KOPT-K1 (cell line): ENCODE data around the gene PARP14.
"Not testable (repeated sequence)": the region's sequence is repeated elsewhere in the genome, so short reads cannot be mapped to it uniquely, and the experiment has no call there.

Experiments used
- H3K27ac ChIP-seq: fragments of 200-600 bp; sonication (generic); 2 replicates; pipeline ENCODE4 v1.5.1; 2016; ENCODE audit warnings: antibody characterized with exemption, mild to moderate bottlenecking, low read depth, low read length; ENCODE audit not compliant: poor library complexity, severe bottlenecking
- H3K36me3 ChIP-seq: fragments of 200-600 bp; sonication (generic); 2 replicates; pipeline ENCODE4 v1.5.1; 2017; ENCODE audit warnings: antibody characterized with exemption, mild to moderate bottlenecking, low read length, moderate library complexity; ENCODE audit not compliant: insufficient read depth
- H3K9me3 ChIP-seq: fragments of 200-600 bp; sonication (generic); 2 replicates; pipeline ENCODE4 v1.5.1; 2017; ENCODE audit warnings: antibody characterized with exemption, low read length, mild to moderate bottlenecking; ENCODE audit not compliant: insufficient read depth, poor library complexity, severe bottlenecking

The PARP14 gene

DNA sequence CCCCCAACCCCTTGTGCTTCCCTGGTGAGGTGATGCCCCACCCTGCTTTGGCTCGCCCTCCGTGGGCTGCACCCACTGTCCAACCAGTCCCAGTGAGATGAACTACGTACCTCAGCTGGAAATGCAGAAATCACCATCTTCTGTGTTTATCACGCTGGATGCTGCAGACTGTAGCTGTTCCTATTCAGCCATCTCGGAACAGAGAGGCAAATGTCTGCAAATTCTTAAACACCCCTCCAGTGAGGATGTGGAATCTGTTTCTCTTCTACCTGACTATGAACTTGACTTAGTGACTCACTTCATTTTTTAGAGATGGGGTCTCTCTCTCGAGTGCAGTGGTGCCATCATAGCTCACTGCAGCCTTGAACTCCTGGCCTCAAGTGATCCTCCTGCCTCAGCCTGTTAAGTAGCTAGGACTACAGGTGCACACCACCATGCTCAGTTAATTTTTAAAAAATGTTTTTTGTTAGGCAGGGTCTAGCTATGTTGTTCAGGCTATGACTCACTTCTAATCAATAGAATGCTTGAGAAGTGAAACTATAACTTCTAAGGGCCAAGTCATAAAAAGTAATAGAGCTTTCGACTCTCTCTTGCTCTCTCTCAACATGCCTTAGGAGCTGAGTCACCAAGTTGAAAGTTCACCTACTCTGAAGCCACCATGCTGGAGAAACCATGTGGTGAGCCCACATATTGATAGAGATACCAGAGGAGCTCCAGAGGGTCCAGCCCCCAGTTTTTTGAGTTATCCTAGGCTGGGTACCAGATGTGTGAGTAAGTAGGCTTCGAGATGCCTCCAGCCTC lies 11.5 kb upstream of the PARP14 start:
- Histone ChIP-seq H3K27ac (no peak overlapping the region), H3K9me3 (no peaks in the 10 kb centered on the region), H3K36me3 (no peaks in the 10 kb centered on the region)

DNA sequence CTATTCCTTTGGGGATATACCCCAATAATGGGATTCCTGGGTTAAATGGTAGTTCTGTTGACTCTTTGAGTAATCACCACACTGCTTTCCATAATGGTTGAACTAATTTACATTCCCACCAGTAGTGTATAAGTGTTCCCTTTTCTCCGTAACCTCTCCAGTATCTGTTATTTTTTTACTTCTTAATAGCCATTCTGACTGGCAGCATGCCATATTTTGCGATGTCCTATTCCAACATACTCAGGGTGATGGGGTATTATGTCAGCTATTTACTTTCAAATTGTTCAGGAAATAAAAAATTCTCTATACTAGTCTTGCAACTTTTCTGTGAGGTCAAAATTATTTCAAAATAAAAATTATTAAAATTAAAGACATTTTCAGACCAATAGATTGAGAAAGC lies 9.1 kb upstream of the PARP14 start:
- Histone ChIP-seq H3K36me3 (no peaks in the 10 kb centered on the region), H3K27ac (no peak overlapping the region), H3K9me3 (no peaks in the 10 kb centered on the region)

GRCh38 chr3:122674339-122674738 lies 6.3 kb upstream of the PARP14 start:
- H3K9me3 ChIP-seq, result no peaks in the 10 kb centered on the region
- no peaks in the 10 kb centered on the region for H3K36me3 ChIP-seq
- no peak overlapping the region for H3K27ac ChIP-seq

DNA sequence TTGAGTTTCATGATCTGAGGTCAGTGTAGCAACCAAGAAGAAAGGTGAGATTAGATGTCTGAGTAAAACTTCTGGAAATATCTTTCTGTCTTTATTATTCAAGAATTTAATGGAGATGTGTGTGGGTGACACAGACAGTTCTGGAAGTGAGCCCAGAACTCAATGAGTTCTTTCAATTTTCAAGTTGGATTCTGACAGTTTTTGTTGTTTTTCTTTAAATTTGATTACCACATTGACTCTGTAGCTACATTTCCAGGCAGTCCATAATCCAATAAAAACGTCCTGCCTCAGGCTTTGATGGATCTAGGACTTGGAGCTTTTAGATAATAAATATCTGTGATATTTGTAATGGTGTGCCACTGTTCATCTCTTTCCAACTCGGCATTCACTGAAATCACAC lies 3.9 kb upstream of the PARP14 start:
- H3K9me3 ChIP-seq, result no peaks in the 10 kb centered on the region
- H3K36me3 ChIP-seq, result no peaks in the 10 kb centered on the region
- no peak overlapping the region for H3K27ac ChIP-seq

DNA sequence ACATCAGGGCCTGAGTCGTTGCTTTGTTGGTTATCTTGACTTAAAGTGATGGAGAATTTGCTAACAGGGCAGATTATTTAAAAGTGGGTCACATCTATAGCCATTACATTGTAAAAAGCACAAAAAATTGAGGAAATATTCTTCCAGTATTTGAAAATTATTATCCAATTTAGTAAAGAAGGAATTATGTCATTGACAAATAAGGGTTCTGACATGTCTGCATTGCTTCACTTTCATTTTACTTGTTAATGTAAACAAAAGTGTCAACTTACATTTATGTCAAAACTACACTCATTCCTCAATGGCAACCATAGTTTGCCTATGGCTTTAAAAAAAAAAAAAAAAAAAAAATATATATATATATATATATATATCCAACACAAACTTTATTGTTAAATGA lies 3.4 kb upstream of the PARP14 start:
- H3K36me3 ChIP-seq, result no peaks in the 10 kb centered on the region
- no peak overlapping the region for H3K27ac ChIP-seq
- H3K9me3 ChIP-seq, result no peaks in the 10 kb centered on the region

DNA sequence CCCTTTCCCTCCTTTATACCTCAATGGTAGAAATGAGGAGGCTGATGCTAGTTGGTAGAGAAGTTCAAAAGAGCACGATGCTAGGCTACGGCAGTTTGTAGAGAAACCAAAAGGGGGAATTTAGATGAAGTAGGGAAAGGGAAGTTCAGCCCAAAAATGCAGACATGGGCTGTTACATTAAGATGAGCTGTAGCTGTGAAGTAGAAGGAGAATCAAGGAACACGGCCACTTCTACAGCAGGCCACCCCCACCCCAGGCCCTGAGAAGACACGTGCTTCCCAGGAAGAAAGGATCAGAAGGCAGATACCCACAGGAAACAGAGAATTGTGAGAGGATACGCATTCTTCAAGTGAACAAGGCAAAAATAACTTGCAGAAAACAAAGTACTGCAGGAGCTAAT lies 2.1 kb upstream of the PARP14 start:
- H3K27ac ChIP-seq, result peak overlapping the region; percentile 87

GRCh38 chr3:122679085-122679881 lies 1.4 kb upstream of the PARP14 start:
- peak overlapping the region; percentile 87 for H3K27ac ChIP-seq
- no peaks in the 10 kb centered on the region for H3K9me3 ChIP-seq
- H3K36me3 ChIP-seq, result no peaks in the 10 kb centered on the region; the same call in 1 of the 2 replicates

More for the DNA sequence above, 2.1 kb upstream of the PARP14 start:
- no peaks in the 10 kb centered on the region for H3K9me3 ChIP-seq
- no peaks in the 10 kb centered on the region; the same call in 1 of the 2 replicates for H3K36me3 ChIP-seq

GRCh38 chr3:122679882-122680474 lies 661 bp upstream of the PARP14 start:
- Histone ChIP-seq H3K9me3 (no peaks in the 10 kb centered on the region), H3K27ac (peak overlapping the region; percentile 87), H3K36me3 (no peaks in the 10 kb centered on the region; the same call in 1 of the 2 replicates)

- peak overlapping the region; percentile 87 for H3K27ac ChIP-seq
- H3K36me3 ChIP-seq, result no peaks in the 10 kb centered on the region; the same call in 1 of the 2 replicates
- H3K9me3 ChIP-seq, result no peaks in the 10 kb centered on the region
Measured at GRCh38 chr3:122681284-122681973, 790 bp downstream of the PARP14 start.

GRCh38 chr3:122681974-122682409 lies 1.4 kb downstream of the PARP14 start:
- peak overlapping the region; percentile 87 for H3K27ac ChIP-seq
- H3K36me3 ChIP-seq, result no peaks in the 10 kb centered on the region; the same call in 1 of the 2 replicates
- no peaks in the 10 kb centered on the region for H3K9me3 ChIP-seq

- H3K9me3 ChIP-seq, H3K36me3 ChIP-seq, H3K27ac ChIP-seq: not testable (repeated sequence)
Measured at GRCh38 chr3:122682778-122683411, 2.3 kb downstream of the PARP14 start.

DNA sequence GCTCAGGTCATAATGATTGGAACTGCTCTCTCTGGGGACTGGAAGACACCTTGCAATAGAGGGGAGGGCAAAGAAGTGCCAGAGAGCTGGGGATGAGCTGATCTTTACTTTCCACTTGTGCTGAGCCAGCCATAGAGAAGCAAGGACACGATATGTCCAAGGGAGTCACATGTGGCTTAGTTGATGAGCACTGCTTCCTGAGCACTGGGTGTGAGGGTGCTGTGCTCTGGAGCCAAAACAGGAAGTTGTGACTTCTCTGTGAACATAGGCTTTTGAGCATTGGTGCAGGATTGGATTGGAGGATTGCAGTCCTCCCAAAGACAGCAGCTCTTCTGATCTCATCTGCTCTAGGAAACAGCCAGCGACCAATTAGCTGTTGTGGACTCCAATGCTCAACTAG lies 6.7 kb downstream of the PARP14 start:
- Histone ChIP-seq H3K27ac (no peak overlapping the region), H3K9me3 (no peaks in the 10 kb centered on the region), H3K36me3 (no peaks in the 10 kb centered on the region; the same call in 1 of the 2 replicates)

- H3K27ac ChIP-seq, result no peak overlapping the region
- no peaks in the 10 kb centered on the region for H3K9me3 ChIP-seq
- no peaks in the 10 kb centered on the region; the same call in 1 of the 2 replicates for H3K36me3 ChIP-seq
Measured at GRCh38 chr3:122688996-122689395, 8.4 kb downstream of the PARP14 start.

- Histone ChIP-seq H3K36me3 (no peaks in the 10 kb centered on the region; the same call in 1 of the 2 replicates), H3K9me3 (no peaks in the 10 kb centered on the region), H3K27ac (no peak overlapping the region)
Measured at GRCh38 chr3:122689587-122689986, 8.9 kb downstream of the PARP14 start.
